ENCODE results near the gene YTHDF1.

YTHDF1 gene

DNA sequence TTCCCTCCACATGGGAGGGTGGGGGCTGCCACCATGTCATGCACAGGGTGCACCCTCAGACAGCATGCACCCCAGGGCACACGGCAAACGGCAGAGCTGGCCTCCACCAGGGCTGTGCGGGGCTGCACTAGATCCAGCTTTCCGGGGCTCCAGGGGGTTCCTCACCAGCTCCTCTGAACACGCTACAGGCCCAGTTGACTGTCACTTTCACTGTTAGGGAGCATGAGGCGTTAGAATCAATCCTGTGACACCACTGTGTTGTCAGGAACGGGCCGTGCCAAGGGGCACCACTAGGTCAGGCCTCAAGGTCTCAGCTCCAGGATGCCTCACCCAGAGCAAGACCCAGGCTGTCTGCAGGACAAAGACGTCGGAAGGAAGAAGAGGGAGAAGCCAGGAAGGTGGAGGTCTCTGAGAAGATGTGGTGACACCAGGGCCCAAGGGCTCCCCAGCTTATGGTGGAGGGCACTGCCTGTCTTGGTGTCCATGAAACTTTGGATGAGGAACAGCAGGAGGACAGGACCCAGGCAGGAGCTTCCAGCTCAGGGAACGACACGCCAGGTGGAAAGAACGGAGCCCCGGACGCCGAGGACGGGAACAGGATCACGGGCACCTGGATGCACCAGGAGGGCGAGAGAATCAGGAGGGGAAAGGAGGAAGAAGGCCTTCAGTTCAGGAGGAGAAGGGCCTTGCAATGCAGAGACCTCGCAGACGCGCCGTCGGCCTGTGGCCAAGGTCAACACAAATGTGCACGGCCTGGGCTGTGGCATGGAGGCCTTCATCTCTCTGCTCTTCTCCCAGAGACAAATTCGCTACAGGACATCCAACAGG is 49.5 kb downstream of the YTHDF1 start:
- no peaks in the 10 kb centered on the region for H3K36me3 ChIP-seq (ENCODE audit: control insufficient read depth in 4 of 4, insufficient read depth in 4 of 4, low read length in 3 of 4)
- H3K4me1 ChIP-seq (ENCODE audit: control extremely low read depth in 1 of 4, control insufficient read depth in 4 of 4, insufficient read depth in 4 of 4, low read length in 3 of 4) = no peaks in the 10 kb centered on the region
- no peaks in the 10 kb centered on the region for H3K9me3 ChIP-seq (ENCODE audit: control extremely low read depth in 1 of 5, control insufficient read depth in 4 of 5, insufficient read depth in 2 of 5, low read depth in 1 of 5, low read length in 4 of 5)
- 95% methylated on average over 22 of the region's 26 CpGs for WGBS (ENCODE audit: insufficient coverage)
- H3K27ac ChIP-seq (ENCODE audit: insufficient read depth in 1 of 2, low read depth in 1 of 2, low read length in 2 of 2, poor library complexity in 1 of 2, severe bottlenecking in 2 of 2) = no peak overlapping the region
- H3K27me3 ChIP-seq (replicated peaks in 2 of 5; ENCODE audit: control insufficient read depth in 4 of 5, insufficient read depth in 5 of 5, low read length in 4 of 5) = peaks cover 0 to 69% (median 7%) of the 10 kb centered on the region in 5 experiments
- ChIA-PET POLR2A (no interaction called here), CTCF (no interaction called here)
- no peak overlapping the region for H3K4me3 ChIP-seq (ENCODE audit: control insufficient read depth in 1 of 7, extremely low read depth in 1 of 7, insufficient read depth in 4 of 7, low read depth in 2 of 7, low read length in 6 of 7)
- no peak for DNase-seq

DNA sequence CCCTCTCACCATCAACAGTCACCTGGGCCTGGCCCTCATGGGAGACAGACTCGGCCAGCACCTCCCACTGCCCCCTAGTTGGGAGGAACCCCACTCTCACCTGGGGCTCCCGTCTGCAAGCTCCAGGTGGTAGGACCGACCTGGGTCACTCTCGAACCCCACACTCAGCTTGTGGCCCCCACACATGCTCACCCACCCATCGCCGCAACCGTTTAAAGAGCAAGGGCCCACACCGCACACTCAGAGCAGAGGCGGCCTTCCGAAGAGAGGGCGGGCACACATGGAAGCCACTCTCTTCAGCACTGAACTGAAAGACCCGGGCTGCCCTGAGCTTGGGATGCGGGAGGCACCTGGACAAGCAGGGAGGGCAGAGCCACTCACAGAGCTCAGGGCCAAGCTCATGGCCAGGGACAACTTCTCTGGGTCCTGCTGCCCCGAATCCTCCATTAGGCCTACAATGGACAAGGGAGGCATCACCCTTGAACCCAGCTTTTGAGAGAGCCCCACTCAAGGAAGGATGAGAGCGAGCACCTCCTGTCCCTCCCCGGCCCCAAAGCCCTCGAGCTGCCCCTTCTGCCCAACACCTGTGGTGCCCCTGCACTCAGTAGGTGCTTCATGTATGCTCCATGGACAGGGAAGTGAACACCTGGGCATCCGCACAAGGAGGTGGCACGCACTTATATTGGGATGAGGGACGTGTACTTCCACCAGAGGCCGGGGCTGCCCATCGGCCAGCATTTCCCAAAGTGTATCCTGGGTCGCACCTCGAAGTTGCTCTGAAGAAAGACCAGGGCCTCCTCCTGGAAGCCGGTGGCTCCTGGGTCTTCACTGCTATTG is 50.4 kb downstream of the YTHDF1 start:
- CTCF ChIA-PET = interaction anchor here (1.4 kb wide), 1 partner anchor 11 kb away, joined by 3 read pairs; no protein-coding TSS in a partner anchor
- WGBS (ENCODE audit: insufficient coverage) = 95% methylated on average over 24 of the region's 25 CpGs

DNA sequence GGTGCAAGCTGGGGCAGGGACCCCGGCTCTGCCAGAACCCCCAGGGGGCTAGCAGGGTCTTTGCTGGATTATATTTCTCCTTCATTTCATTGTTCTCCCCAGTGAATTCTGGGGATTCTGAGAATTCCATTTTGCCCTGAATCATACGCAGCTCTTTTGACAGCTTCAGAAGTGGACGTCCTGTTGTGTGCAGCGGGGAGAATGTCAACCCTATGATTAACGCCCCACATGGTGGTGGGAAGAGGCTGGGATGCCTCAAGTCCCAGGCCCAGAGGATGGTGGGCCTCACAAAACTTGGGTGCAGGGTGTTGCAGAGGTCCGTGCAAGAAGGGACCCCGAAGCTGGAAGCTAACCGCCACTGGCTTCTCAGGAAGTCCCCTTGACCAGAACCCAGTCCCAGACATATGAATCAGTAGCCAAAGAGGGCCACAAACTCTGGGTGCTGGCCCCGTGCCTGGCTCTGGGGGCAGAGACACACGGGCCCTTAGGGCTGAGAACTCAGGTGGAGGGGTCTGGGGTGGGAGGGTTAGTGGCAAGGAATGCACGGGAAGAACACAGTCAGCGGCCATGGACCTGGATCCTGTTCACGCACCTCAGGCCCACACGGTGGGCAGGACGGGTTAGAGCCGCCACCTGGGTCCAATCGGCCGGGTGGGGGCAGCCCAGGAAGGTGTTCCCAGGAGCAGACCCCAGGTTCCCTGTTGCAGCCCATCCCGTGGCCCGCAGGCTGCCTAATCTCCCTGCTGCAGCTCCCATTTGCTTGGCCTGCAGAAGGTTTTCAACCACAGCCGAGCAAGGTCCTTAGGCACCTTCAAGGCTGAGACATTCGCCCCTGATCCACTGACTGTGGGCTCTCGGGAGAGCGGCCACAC is 51.2 kb downstream of the YTHDF1 start:
- no peak overlapping the region for H3K27ac ChIP-seq (ENCODE audit: insufficient read depth in 1 of 2, low read depth in 1 of 2, low read length in 2 of 2, poor library complexity in 1 of 2, severe bottlenecking in 2 of 2)
- H3K4me3 ChIP-seq (ENCODE audit: control insufficient read depth in 1 of 7, extremely low read depth in 1 of 7, insufficient read depth in 4 of 7, low read depth in 2 of 7, low read length in 6 of 7) = no peak overlapping the region
- ChIA-PET CTCF (interaction anchor here (1.4 kb wide), 1 partner anchor 10 kb away, joined by 3 read pairs; no protein-coding TSS in a partner anchor), POLR2A (interaction anchor here (0.8 kb wide), 1 partner anchor 113 kb away, joined by 3 read pairs; no protein-coding TSS in a partner anchor)
- H3K9me3 ChIP-seq (ENCODE audit: control extremely low read depth in 1 of 5, control insufficient read depth in 4 of 5, insufficient read depth in 2 of 5, low read depth in 1 of 5, low read length in 4 of 5) = no peaks in the 10 kb centered on the region
- DNase-seq = no peak
- H3K27me3 ChIP-seq (replicated peaks in 2 of 5; ENCODE audit: control insufficient read depth in 4 of 5, insufficient read depth in 5 of 5, low read length in 4 of 5) = peaks cover 0 to 62% (median 8%) of the 10 kb centered on the region in 5 experiments
- no peaks in the 10 kb centered on the region for H3K4me1 ChIP-seq (ENCODE audit: control extremely low read depth in 1 of 4, control insufficient read depth in 4 of 4, insufficient read depth in 4 of 4, low read length in 3 of 4)
- WGBS (ENCODE audit: insufficient coverage) = 84% methylated on average over 23 of the region's 24 CpGs
- no peaks in the 10 kb centered on the region for H3K36me3 ChIP-seq (ENCODE audit: control insufficient read depth in 4 of 4, insufficient read depth in 4 of 4, low read length in 3 of 4)

More for the DNA sequence above, 50.4 kb downstream of the YTHDF1 start:
- no peak overlapping the region for H3K4me3 ChIP-seq (ENCODE audit: control insufficient read depth in 1 of 7, extremely low read depth in 1 of 7, insufficient read depth in 4 of 7, low read depth in 2 of 7, low read length in 6 of 7)
- POLR2A ChIA-PET = no interaction called here
- no peaks in the 10 kb centered on the region for H3K9me3 ChIP-seq (ENCODE audit: control extremely low read depth in 1 of 5, control insufficient read depth in 4 of 5, insufficient read depth in 2 of 5, low read depth in 1 of 5, low read length in 4 of 5)
- H3K4me1 ChIP-seq (ENCODE audit: control extremely low read depth in 1 of 4, control insufficient read depth in 4 of 4, insufficient read depth in 4 of 4, low read length in 3 of 4) = no peaks in the 10 kb centered on the region
- no peak overlapping the region for H3K27ac ChIP-seq (ENCODE audit: insufficient read depth in 1 of 2, low read depth in 1 of 2, low read length in 2 of 2, poor library complexity in 1 of 2, severe bottlenecking in 2 of 2)
- H3K36me3 ChIP-seq (ENCODE audit: control insufficient read depth in 4 of 4, insufficient read depth in 4 of 4, low read length in 3 of 4) = no peaks in the 10 kb centered on the region
- no peak for DNase-seq
- peaks cover 0 to 65% (median 6%) of the 10 kb centered on the region in 5 experiments for H3K27me3 ChIP-seq (replicated peaks in 2 of 5; ENCODE audit: control insufficient read depth in 4 of 5, insufficient read depth in 5 of 5, low read length in 4 of 5)

GRCh38 chr20:63163596-63164483 is 52.1 kb downstream of the YTHDF1 start:
- DNase-seq = no peak
- POLR2A ChIA-PET = interaction anchor here (0.8 kb wide), 1 partner anchor 112 kb away, joined by 3 read pairs; no protein-coding TSS in a partner anchor

DNA sequence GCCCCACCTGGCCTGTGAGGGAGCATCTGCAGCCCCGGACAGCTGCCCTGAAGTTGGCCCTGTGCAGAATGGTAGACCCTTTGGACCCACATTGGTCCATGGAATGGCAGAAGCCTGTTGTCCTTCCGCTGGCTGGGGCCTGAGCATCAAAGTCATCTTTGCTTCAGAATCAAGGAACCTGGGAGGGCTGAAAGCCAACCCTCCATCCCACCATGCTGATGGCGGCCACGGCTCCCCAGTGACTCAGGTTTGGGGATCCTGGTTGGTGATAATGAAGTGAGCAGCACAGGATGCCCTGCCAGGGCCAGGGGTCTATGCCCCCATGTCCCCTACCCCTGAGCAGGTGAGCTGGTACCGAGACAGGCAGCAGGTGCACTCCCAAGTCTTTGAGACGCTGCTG is 52.8 kb downstream of the YTHDF1 start:
- POLR2A ChIA-PET = no interaction called here
- WGBS (ENCODE audit: insufficient coverage) = 80% methylated on average over 5 of the region's 6 CpGs
- H3K27me3 ChIP-seq (replicated peaks in 2 of 5; ENCODE audit: control insufficient read depth in 4 of 5, insufficient read depth in 5 of 5, low read length in 4 of 5) = peaks cover 0 to 47% (median 8%) of the 10 kb centered on the region in 5 experiments
- no peak overlapping the region for H3K4me3 ChIP-seq (ENCODE audit: control insufficient read depth in 1 of 7, extremely low read depth in 1 of 7, insufficient read depth in 4 of 7, low read depth in 2 of 7, low read length in 6 of 7)
- H3K27ac ChIP-seq (ENCODE audit: insufficient read depth in 1 of 2, low read depth in 1 of 2, low read length in 2 of 2, poor library complexity in 1 of 2, severe bottlenecking in 2 of 2) = no peak overlapping the region
- no peaks in the 10 kb centered on the region for H3K4me1 ChIP-seq (ENCODE audit: control extremely low read depth in 1 of 4, control insufficient read depth in 4 of 4, insufficient read depth in 4 of 4, low read length in 3 of 4)
- CTCF ChIA-PET = no interaction called here
- H3K36me3 ChIP-seq (ENCODE audit: control insufficient read depth in 4 of 4, insufficient read depth in 4 of 4, low read length in 3 of 4) = no peaks in the 10 kb centered on the region
- no peak for DNase-seq
- no peaks in the 10 kb centered on the region for H3K9me3 ChIP-seq (ENCODE audit: control extremely low read depth in 1 of 5, control insufficient read depth in 4 of 5, insufficient read depth in 2 of 5, low read depth in 1 of 5, low read length in 4 of 5)

More at GRCh38 chr20:63163596-63164483, 52.1 kb downstream of the YTHDF1 start:
- no peaks in the 10 kb centered on the region for H3K36me3 ChIP-seq (ENCODE audit: control insufficient read depth in 4 of 4, insufficient read depth in 4 of 4, low read length in 3 of 4)
- H3K4me3 ChIP-seq (ENCODE audit: control insufficient read depth in 1 of 7, extremely low read depth in 1 of 7, insufficient read depth in 4 of 7, low read depth in 2 of 7, low read length in 6 of 7) = no peak overlapping the region
- H3K27ac ChIP-seq (ENCODE audit: insufficient read depth in 1 of 2, low read depth in 1 of 2, low read length in 2 of 2, poor library complexity in 1 of 2, severe bottlenecking in 2 of 2) = no peak overlapping the region
- CTCF ChIA-PET = no interaction called here
- H3K9me3 ChIP-seq (ENCODE audit: control extremely low read depth in 1 of 5, control insufficient read depth in 4 of 5, insufficient read depth in 2 of 5, low read depth in 1 of 5, low read length in 4 of 5) = no peaks in the 10 kb centered on the region
- no peaks in the 10 kb centered on the region for H3K4me1 ChIP-seq (ENCODE audit: control extremely low read depth in 1 of 4, control insufficient read depth in 4 of 4, insufficient read depth in 4 of 4, low read length in 3 of 4)
- 64% methylated on average over 15 of the region's 17 CpGs for WGBS (ENCODE audit: insufficient coverage)
- peaks cover 0 to 53% (median 8%) of the 10 kb centered on the region in 5 experiments for H3K27me3 ChIP-seq (replicated peaks in 2 of 5; ENCODE audit: control insufficient read depth in 4 of 5, insufficient read depth in 5 of 5, low read length in 4 of 5)

DNA sequence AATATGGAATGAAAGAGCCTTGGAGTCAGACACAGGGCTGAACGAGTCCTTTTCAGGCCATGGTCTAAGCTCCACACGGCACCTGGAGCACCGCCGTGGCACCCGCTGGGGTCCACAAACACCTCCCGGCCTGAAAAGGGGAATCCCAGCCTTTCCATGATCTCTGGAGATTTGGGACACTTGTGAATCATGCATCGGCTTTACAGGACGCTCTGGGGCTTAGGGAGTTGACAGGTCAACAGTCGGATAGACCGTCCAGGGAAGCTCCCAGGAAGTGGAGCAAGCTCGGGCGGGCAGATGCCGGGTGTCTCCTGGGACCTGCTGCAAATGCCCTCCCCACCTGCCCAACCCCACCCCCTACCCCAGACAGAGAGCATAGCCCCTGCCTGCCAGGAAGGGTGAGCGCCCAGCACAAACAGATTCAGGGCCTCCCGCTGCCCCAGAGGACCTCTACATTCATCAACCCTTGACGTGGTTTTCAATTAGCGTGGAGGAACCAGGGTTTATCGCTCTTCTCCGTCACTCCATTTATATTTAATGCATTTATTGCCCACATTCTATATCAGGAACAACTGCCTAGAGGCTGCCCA is 53.6 kb downstream of the YTHDF1 start:
- POLR2A ChIA-PET = no interaction called here
- Histone ChIP-seq H3K27me3 (replicated peaks in 2 of 5; ENCODE audit: control insufficient read depth in 4 of 5, insufficient read depth in 5 of 5, low read length in 4 of 5) (peaks cover 0 to 45% (median 8%) of the 10 kb centered on the region in 5 experiments), H3K9me3 (ENCODE audit: control extremely low read depth in 1 of 5, control insufficient read depth in 4 of 5, insufficient read depth in 2 of 5, low read depth in 1 of 5, low read length in 4 of 5) (no peaks in the 10 kb centered on the region), H3K4me1 (ENCODE audit: control extremely low read depth in 1 of 4, control insufficient read depth in 4 of 4, insufficient read depth in 4 of 4, low read length in 3 of 4) (no peaks in the 10 kb centered on the region), H3K27ac (ENCODE audit: insufficient read depth in 1 of 2, low read depth in 1 of 2, low read length in 2 of 2, poor library complexity in 1 of 2, severe bottlenecking in 2 of 2) (no peak overlapping the region), H3K4me3 (ENCODE audit: control insufficient read depth in 1 of 7, extremely low read depth in 1 of 7, insufficient read depth in 4 of 7, low read depth in 2 of 7, low read length in 6 of 7) (no peak overlapping the region), H3K36me3 (ENCODE audit: control insufficient read depth in 4 of 4, insufficient read depth in 4 of 4, low read length in 3 of 4) (no peaks in the 10 kb centered on the region)
- 88% methylated on average over 10 of the region's 19 CpGs for WGBS (ENCODE audit: insufficient coverage)
- no peak for DNase-seq
- CTCF ChIA-PET = no interaction called here

Data from common myeloid progenitor, CD34-positive (primary cell).